ENCODE data around the gene TUBB4A. TPM values are rescaled to one million over a fixed set of nuclear protein-coding genes. Genes with fewer than 3 reads are reported as not detected.

The TUBB4A gene
- total and polyA plus RNA-seq, 2 of the 8 experiments (the other 6 are each of a cell fraction or from before 2014, with no cell fraction given) = 16.8 to 30.4 TPM

DNA sequence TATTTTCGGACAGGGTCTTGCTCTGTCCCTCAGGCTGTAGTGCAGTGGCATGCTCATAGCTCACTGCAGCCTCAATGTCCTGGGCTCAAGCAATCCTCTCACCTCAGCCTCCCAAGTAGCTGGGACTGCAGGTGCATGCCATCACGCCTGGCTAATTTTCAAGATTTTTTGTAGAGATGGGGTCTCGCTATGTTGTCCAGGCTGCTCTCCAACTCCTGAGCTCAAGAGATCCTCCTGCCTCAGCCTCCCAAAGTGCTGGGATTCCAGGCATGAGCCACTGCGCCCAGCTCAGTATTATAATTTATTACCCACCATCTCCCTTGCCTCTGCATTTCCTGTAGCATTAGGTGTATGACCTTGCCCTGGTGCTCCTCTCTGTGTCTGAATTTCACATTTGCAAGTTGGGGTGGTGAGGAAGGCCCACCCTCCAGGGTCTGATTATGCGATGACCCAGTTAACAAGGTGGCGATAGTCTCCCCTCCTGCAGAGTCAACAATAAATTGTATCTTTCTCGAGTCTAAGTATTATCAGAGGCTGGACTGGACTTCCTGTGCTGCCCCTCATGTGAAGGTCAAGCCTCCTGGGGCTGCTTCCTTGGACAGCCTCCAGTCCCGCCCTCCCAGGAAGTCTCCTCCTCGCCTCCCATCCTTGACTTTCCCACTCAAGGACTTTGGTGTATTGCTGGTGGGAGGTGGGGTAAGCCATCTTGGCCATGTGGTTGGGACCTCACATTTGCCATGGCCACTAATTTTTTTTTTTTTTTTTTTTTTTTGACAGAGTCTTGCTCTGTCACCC lies 1.5 kb upstream of the TUBB4A start:
- Histone ChIP-seq H2BK120ac (replicated peaks; ENCODE audit: low read depth, low read length) (no peak overlapping the region), H3K79me1 (ENCODE audit: low read depth, low read length) (no peaks in the 10 kb centered on the region), H3K4me1 (replicated peaks in 1 of 4; ENCODE audit: control insufficient read depth in 3 of 4, insufficient read depth in 4 of 4, low read length in 3 of 4) (peaks cover 0 to 10% (median 7%) of the 10 kb centered on the region in 4 experiments; a peak in 5 of 7 replicates), H3K79me2 (ENCODE audit: control insufficient read depth in 1 of 2, insufficient read depth in 2 of 2, low read length in 2 of 2) (no peaks in the 10 kb centered on the region), H3K23ac (ENCODE audit: insufficient read length) (no peak overlapping the region), H2AFZ (ENCODE audit: low read length) (no peak overlapping the region), H3K9ac (replicated peaks in 1 of 4; ENCODE audit: extremely low read depth in 1 of 4, low read depth in 3 of 4, low read length in 3 of 4) (no peak overlapping the region), H3K18ac (ENCODE audit: extremely low read depth, low read length) (no peak overlapping the region), H3K14ac (ENCODE audit: insufficient read length) (no peak overlapping the region), H4K20me1 (replicated peaks in 1 of 2; ENCODE audit: control insufficient read depth in 1 of 2, insufficient read depth in 2 of 2, low read length in 2 of 2) (no peaks in the 10 kb centered on the region), H3K4me2 (ENCODE audit: insufficient read depth in 1 of 2, low read depth in 2 of 2, low read length in 2 of 2) (no peak overlapping the region; a peak in 1 of 4 replicates), H3K36me3 (ENCODE audit: control insufficient read depth in 2 of 4, insufficient read depth in 4 of 4, low read length in 3 of 4) (no peaks in the 10 kb centered on the region), H2BK12ac (ENCODE audit: low read depth, low read length) (no peak overlapping the region), H3K23me2 (ENCODE audit: low read depth, low read length) (peaks cover 10% of the 10 kb centered on the region), H3K56ac (replicated peaks; ENCODE audit: insufficient read length, low read depth, low read length) (no peak overlapping the region), H3K4me3 (ENCODE audit: extremely low read depth in 1 of 4, insufficient read depth in 2 of 4, low read depth in 3 of 4, low read length in 4 of 4) (no peak overlapping the region), H2AK5ac (ENCODE audit: low read depth, low read length) (no peak overlapping the region), H4K91ac (replicated peaks; ENCODE audit: insufficient read length, low read length) (no peak overlapping the region), H2BK20ac (ENCODE audit: low read length) (no peak overlapping the region), H2BK5ac (ENCODE audit: low read depth, low read length) (no peak overlapping the region), H3K27me3 (replicated peaks in 1 of 4; ENCODE audit: control insufficient read depth in 3 of 4, extremely low read depth in 1 of 4, insufficient read depth in 3 of 4, low read length in 3 of 4) (peaks cover 0 to 8% (median 7%) of the 10 kb centered on the region in 4 experiments; a peak in 4 of 7 replicates), H4K5ac (ENCODE audit: insufficient read length, low read depth, low read length) (no peak overlapping the region), H2BK15ac (ENCODE audit: low read length) (no peak overlapping the region), H4K8ac (ENCODE audit: extremely low read depth, insufficient read depth, low read length) (no peak overlapping the region), H3K9me3 (ENCODE audit: insufficient read depth in 2 of 2, low read depth in 1 of 2, low read length in 1 of 2) (no peaks in the 10 kb centered on the region), H3K27ac (ENCODE audit: low read depth, low read length) (no peak overlapping the region), H3K4ac (replicated peaks; ENCODE audit: insufficient read length, low read depth, low read length) (no peak overlapping the region)
- TF ChIP-seq SIX5 (IDR thresholded peaks at IDR 0.05; ENCODE audit: low read depth, low read length) (no peak), EZH2 (IDR thresholded peaks at IDR 0.05; ENCODE audit: low read depth, low read length, severe bottlenecking) (no peak), BACH1 (IDR thresholded peaks at IDR 0.05; ENCODE audit: low read length) (no peak), RNF2 (IDR thresholded peaks at IDR 0.05; ENCODE audit: borderline replicate concordance, low read depth, low read length, missing control alignments, poor library complexity, severe bottlenecking) (no peak), E2F6 (IDR thresholded peaks at IDR 0.05) (no peak), SP1 (IDR thresholded peaks at IDR 0.05; ENCODE audit: low read depth, low read length) (no peak), CBX5 (IDR thresholded peaks at IDR 0.05; ENCODE audit: low read depth, low read length) (no peak), SRF (IDR thresholded peaks at IDR 0.05; ENCODE audit: low read depth, low read length) (no peak), KDM4A (IDR thresholded peaks at IDR 0.05; ENCODE audit: low read depth, low read length, severe bottlenecking) (no peak), JUND (IDR thresholded peaks at IDR 0.05; ENCODE audit: low read length) (no peak)
- POLR2A ChIA-PET (ENCODE audit: partially characterized antibody) = interaction anchor here (0.7 to 2.2 kb wide), 2 partner anchors 13 to 469 kb away, joined by 4 to 7 read pairs; no protein-coding TSS in a partner anchor
- DNase-seq (ENCODE audit: low read depth in 1 of 2, low spot score in 2 of 2) (no peak), FAIRE-seq (no peak)
- CTCF ChIA-PET (ENCODE audit: partially characterized antibody) = interaction anchor here (0.6 to 4.8 kb wide), 13 partner anchors 8 to 695 kb away, joined by 3 to 30 read pairs (median 3); partner anchors contain the start of gene DENND1C
- WGBS, 2 experiments (ENCODE audit: extremely low coverage in 1 of 2, insufficient coverage in 1 of 2, insufficient read length in 1 of 2, insufficient replicate concordance in 2 of 2, low coverage in 1 of 2, low lambda C conversion rate in 2 of 2, missing lambda C conversion rate in 1 of 2) = 94% methylated on average over 9 of the region's 9 CpGs; no CpG with 5 or more reads in 1 of the 2 experiments

Measured in H1 (cell line).